Neural crest cell (in vitro differentiated cells): ENCODE measurements around the gene IFFO2. TPM values are rescaled to one million over a fixed set of nuclear protein-coding genes. Genes with fewer than 3 reads are reported as not detected.

ENCODE experiments used
- DNase-seq: peaks from one replicate; pipeline ENCODE4 v3.0.0; 2021; ENCODE audit warnings: low read depth, mixed read lengths, low spot score
- H3K27ac Mint-ChIP-seq: one replicate; pipeline ENCODE4 v1.8.0; 2021; ENCODE audit warnings: mild to moderate bottlenecking, mixed read lengths; ENCODE audit not compliant: unreplicated experiment
- H3K27me3 Mint-ChIP-seq: 2 replicates; pipeline ENCODE4 v1.8.0; 2021; ENCODE audit warnings: low read depth, mild to moderate bottlenecking, mixed read lengths
- H3K36me3 Mint-ChIP-seq: 2 replicates; pipeline ENCODE4 v1.8.0; 2021; ENCODE audit warnings: low read depth, mild to moderate bottlenecking, mixed read lengths
- H3K4me1 Mint-ChIP-seq: 2 replicates; pipeline ENCODE4 v1.8.0; 2021; ENCODE audit warnings: mixed read lengths
- H3K4me3 Mint-ChIP-seq: one replicate; pipeline ENCODE4 v1.8.0; 2021; ENCODE audit warnings: mild to moderate bottlenecking, mixed read lengths
- H3K9me3 Mint-ChIP-seq: 2 replicates; pipeline ENCODE4 v1.8.0; 2021; ENCODE audit warnings: mixed read lengths
- total RNA-seq: library from RNA; stranded (reverse); gene quantifications from 2 replicates; pipeline ENCODE4 v1.2.1, GENCODE V29; 2021
- TF ChIP-seq, protein P1 (sequence below): fragments of 200-600 bp; sonication (generic); conservative IDR thresholded peaks from 2 replicates; pipeline ENCODE4 v1.5.0; 2021; ENCODE audit warnings: antibody characterized with exemption, mild to moderate bottlenecking

The IFFO2 gene
- total RNA-seq, 1 donor from 2014 or later: 9.9 TPM

DNA sequence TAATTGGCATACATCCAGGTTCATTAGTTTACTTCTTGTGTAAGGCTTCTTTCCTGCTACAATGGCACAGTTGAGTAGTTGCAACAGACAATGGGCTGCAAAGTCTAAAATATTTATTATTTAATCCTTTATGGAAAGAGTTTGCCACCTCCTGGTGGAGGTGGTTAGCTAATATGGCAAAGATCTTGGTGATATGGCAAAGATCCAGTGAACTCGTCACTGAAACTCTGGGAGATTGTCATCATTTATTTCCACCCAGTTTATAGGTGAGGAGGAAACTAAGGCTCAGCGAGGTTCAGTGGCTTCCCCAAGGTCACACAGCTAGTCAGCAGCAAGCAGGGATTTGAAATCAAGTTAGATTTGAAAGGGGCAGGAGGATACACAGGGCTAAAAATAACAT is 16.1 kb upstream of the IFFO2 start:
- no peaks in the 10 kb centered on the region for H3K36me3 Mint-ChIP-seq
- no peaks in the 10 kb centered on the region for H3K4me1 Mint-ChIP-seq
- no peak overlapping the region for H3K4me3 Mint-ChIP-seq
- TF ChIP-seq, protein P1, sequence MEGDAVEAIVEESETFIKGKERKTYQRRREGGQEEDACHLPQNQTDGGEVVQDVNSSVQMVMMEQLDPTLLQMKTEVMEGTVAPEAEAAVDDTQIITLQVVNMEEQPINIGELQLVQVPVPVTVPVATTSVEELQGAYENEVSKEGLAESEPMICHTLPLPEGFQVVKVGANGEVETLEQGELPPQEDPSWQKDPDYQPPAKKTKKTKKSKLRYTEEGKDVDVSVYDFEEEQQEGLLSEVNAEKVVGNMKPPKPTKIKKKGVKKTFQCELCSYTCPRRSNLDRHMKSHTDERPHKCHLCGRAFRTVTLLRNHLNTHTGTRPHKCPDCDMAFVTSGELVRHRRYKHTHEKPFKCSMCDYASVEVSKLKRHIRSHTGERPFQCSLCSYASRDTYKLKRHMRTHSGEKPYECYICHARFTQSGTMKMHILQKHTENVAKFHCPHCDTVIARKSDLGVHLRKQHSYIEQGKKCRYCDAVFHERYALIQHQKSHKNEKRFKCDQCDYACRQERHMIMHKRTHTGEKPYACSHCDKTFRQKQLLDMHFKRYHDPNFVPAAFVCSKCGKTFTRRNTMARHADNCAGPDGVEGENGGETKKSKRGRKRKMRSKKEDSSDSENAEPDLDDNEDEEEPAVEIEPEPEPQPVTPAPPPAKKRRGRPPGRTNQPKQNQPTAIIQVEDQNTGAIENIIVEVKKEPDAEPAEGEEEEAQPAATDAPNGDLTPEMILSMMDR: peak; percentile 27
- H3K27ac Mint-ChIP-seq: no peak overlapping the region
- DNase-seq: no peak
- H3K9me3 Mint-ChIP-seq: no peaks in the 10 kb centered on the region
- no peaks in the 10 kb centered on the region for H3K27me3 Mint-ChIP-seq

DNA sequence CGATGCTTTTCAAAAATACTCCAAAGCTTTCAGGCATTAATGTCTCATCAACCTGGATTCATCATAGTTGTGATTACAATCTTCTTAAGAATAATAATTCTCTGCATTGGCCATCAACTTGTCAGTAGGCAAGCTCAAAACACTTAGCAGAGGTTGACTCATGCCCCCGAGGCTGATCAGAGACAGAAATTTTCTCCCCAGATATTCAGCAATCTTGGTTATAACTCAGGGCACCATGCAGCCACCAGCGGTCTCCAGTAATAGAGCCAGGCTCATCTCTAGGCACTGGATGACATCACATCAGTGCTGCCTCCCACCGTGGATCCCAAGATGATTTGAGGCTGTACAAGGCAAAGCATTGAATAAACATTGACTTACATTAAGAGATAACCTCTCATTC is 14.3 kb upstream of the IFFO2 start:
- Mint-ChIP-seq H3K27ac (no peak overlapping the region), H3K9me3 (no peaks in the 10 kb centered on the region), H3K27me3 (peaks cover 4% of the 10 kb centered on the region), H3K4me1 (peaks cover 3% of the 10 kb centered on the region), H3K4me3 (no peak overlapping the region), H3K36me3 (no peaks in the 10 kb centered on the region)
- TF ChIP-seq, protein P1: no peak
- DNase-seq: no peak

DNA sequence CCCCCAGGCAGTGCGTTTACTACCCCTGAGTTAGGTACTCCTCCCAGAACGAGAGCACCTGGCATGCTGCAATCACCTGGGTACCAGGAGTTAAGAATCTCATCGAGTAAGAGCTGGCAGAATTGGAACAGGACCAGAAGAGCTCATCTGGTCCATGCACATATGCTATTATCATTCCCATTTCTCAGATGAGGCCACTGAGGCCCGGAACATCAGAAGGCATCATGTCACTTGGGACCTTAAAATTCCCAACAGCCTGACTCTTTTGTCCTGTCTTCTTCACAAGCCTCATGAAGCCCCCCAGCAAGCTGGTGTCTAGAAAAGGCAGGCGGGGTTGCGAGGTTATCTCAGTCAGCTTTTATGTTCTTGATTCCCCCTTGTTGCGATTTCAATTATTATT is 13.9 kb upstream of the IFFO2 start:
- Mint-ChIP-seq H3K27me3 (peaks cover 6% of the 10 kb centered on the region), H3K4me3 (no peak overlapping the region), H3K4me1 (peaks cover 7% of the 10 kb centered on the region), H3K27ac (no peak overlapping the region), H3K36me3 (no peaks in the 10 kb centered on the region), H3K9me3 (no peaks in the 10 kb centered on the region)
- no peak for DNase-seq
- TF ChIP-seq, protein P1: no peak

DNA sequence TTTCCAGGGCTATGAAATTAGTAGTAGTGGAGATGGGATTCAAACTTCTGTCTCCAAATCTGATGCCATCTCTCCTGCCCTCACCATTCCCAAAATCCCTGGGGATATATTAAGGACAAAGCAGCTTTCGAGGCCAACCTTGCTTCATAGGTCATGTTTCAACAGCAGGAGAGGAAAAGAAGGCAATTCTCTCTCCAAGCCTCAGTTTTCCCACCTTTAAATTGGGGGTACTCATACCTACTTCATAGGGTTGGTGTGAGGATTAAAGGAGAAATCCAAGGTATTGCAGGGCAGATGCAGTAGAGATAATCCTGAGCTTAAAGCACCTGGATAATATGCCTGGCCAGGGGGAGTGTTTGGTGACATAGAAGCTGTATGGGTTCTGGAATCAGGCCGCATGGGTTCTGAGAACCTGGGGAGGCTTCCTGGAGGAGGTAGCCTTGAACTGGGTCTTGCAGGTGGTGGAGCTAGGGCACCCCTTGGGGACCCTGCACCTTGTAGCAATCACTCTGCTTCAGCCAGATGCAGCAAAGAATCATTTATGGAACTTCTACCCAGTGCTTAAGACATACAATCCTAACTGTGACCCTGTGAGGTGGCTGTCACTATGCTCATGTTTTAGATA is 10.7 kb upstream of the IFFO2 start:
- DNase-seq: no peak
- H3K36me3 Mint-ChIP-seq: no peaks in the 10 kb centered on the region
- H3K4me3 Mint-ChIP-seq: no peak overlapping the region
- TF ChIP-seq, protein P1: no peak
- H3K27ac Mint-ChIP-seq: no peak overlapping the region
- no peaks in the 10 kb centered on the region for H3K9me3 Mint-ChIP-seq
- peaks cover 10% of the 10 kb centered on the region for H3K27me3 Mint-ChIP-seq
- peaks cover 11% of the 10 kb centered on the region for H3K4me1 Mint-ChIP-seq

DNA sequence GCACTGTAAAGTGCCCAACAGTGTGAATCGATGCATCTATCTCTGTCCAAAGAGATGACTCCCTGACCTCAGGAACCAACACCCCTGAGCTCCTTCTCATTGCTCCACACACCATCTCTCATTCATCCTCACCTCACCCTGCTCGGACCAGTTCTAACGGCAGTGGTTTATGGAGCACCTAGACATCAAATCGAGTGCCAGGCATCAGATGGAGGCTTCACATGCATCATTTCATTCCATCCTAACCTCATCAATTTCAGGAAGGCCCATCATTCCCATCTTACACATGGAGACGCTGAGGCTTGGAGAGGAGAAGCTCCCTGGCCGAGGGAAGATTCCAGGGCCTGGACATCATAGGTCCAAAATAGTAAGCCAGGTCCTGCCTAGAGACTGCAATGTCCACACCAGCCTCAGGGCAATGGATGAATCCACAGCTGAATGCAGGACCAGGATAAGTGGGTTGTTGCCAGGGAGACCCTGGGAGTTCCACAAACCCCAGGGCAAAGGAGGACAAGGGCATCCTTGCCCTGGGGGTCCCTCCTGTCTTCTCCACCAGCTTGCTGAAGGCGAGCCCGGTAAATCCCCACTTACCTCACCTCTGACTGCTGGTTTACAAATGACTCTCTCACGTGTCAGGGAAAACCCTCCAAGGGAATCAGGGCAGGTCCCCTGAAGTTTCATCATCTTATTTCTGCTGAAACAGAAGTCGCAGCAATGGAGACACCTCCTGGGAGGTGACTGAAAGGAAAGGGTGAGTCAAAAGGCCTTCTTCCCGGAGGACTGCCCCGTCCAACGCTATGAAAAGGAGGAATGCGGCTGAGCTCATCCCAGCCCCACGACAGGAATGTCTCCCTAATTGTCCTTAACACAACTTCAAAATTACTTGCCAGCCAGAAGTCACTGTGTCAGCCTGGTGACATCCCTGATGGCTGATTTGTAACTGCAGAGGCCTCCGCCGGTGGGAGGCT is 9.0 kb upstream of the IFFO2 start:
- H3K36me3 Mint-ChIP-seq: no peaks in the 10 kb centered on the region
- peak overlapping the region; percentile 3 for H3K4me3 Mint-ChIP-seq
- H3K27me3 Mint-ChIP-seq: peaks cover 16% of the 10 kb centered on the region
- peaks cover 11% of the 10 kb centered on the region for H3K4me1 Mint-ChIP-seq
- DNase-seq: no peak
- no peaks in the 10 kb centered on the region for H3K9me3 Mint-ChIP-seq
- TF ChIP-seq, protein P1: no peak
- H3K27ac Mint-ChIP-seq: no peak overlapping the region
